Ishikawa (cell line): ENCODE measurements around the gene DIPK1B.

Experiments
- CEBPB ChIP-seq: IDR thresholded peaks from 2 replicates; pipeline ENCODE4 v1.6.1; 2012
- CREB1 ChIP-seq: IDR thresholded peaks from 2 replicates; pipeline ENCODE4 v1.6.1; 2012; ENCODE audit warnings: low read depth
- EGR1 ChIP-seq: IDR thresholded peaks from 2 replicates; pipeline ENCODE4 v1.6.1; 2012
- EP300 ChIP-seq: IDR thresholded peaks from 2 replicates; pipeline ENCODE4 v1.6.1; 2012; ENCODE audit warnings: borderline replicate concordance
- FOXM1 ChIP-seq: IDR thresholded peaks from 2 replicates; pipeline ENCODE4 v1.6.1; 2012; ENCODE audit warnings: low read depth, borderline replicate concordance
- MAX ChIP-seq: IDR thresholded peaks from 2 replicates; pipeline ENCODE4 v1.6.1; 2012
- NFIC ChIP-seq: IDR thresholded peaks from 2 replicates; pipeline ENCODE4 v1.6.1; 2012
- RAD21 ChIP-seq: IDR thresholded peaks from 2 replicates; pipeline ENCODE4 v1.6.1; 2012; ENCODE audit warnings: low read depth
- REST ChIP-seq: IDR thresholded peaks from 2 replicates; pipeline ENCODE4 v1.6.1; 2012; ENCODE audit warnings: low read depth, mild to moderate bottlenecking
- TAF1 ChIP-seq: IDR thresholded peaks from 2 replicates; pipeline ENCODE4 v1.6.1; 2012; ENCODE audit warnings: low read depth, mild to moderate bottlenecking
- TCF12 ChIP-seq: IDR thresholded peaks from 2 replicates; pipeline ENCODE4 v1.6.1; 2012; ENCODE audit warnings: low read depth
- TEAD4 ChIP-seq: IDR thresholded peaks from 2 replicates; pipeline ENCODE4 v1.6.1; 2012
- USF1 ChIP-seq: IDR thresholded peaks from 2 replicates; pipeline ENCODE4 v1.6.1; 2012
- YY1 ChIP-seq: IDR thresholded peaks from 2 replicates; pipeline ENCODE4 v1.6.1; 2012; ENCODE audit warnings: low read depth
- ZBTB7A ChIP-seq: IDR thresholded peaks from 2 replicates; pipeline ENCODE4 v1.6.1; 2012; ENCODE audit warnings: low read depth

The DIPK1B gene

GRCh38 chr9:136754626-136755301, 42.4 kb downstream of the DIPK1B start:
- TF ChIP-seq CREB1 (no peak), RAD21 (no peak), YY1 (no peak), ZBTB7A (no peak), MAX (no peak), NFIC (no peak), FOXM1 (no peak), EGR1 (no peak), TEAD4 (no peak), EP300 (no peak), TCF12 (no peak), USF1 (no peak), TAF1 (no peak), CEBPB (no peak), REST (no peak)

GRCh38 chr9:136756134-136756438, 43.7 kb downstream of the DIPK1B start:
- TF ChIP-seq TAF1 (no peak), REST (no peak), TEAD4 (no peak), CREB1 (no peak), CEBPB (no peak), MAX (no peak), EGR1 (no peak), YY1 (no peak), FOXM1 (no peak)

- no peak for TF ChIP-seq CREB1
- no peak for TF ChIP-seq TAF1
- TF ChIP-seq RAD21: no peak
- no peak for TF ChIP-seq TEAD4
- no peak for TF ChIP-seq REST
- no peak for TF ChIP-seq EP300
Measured at GRCh38 chr9:136756836-136757235, 44.5 kb downstream of the DIPK1B start.

- TF ChIP-seq ZBTB7A: no peak
- TF ChIP-seq EGR1: no peak
- no peak for TF ChIP-seq YY1
Measured at GRCh38 chr9:136757328-136757727, 45.0 kb downstream of the DIPK1B start.

GRCh38 chr9:136757751-136758140, 45.4 kb downstream of the DIPK1B start:
- no peak for TF ChIP-seq CREB1
- no peak for TF ChIP-seq EGR1
- no peak for TF ChIP-seq RAD21
- TF ChIP-seq FOXM1: no peak
- TF ChIP-seq USF1: no peak
- TF ChIP-seq TAF1: no peak
- no peak for TF ChIP-seq YY1
- no peak; the same call in 1 of the 2 replicates for TF ChIP-seq MAX
